ENCODE measurements around the gene OR1F1.

The OR1F1 gene

DNA sequence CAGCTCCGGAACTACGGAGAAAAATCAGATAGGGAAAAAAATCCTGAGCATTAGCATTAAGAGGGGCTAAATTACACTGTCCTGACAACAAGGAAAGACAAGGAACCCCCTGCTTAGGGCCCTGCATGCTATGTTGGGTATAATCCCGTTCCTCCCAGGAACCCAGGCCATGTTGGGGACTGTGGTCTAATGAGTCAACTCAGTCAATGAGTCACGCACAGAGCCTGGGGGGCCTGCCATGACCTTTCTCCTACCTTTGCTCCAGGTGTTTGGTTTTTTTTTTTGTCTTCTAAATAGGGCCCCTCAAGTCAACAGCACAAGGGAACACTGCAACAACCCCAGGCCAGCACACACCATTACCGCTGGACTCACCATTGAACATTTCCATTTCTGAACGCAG, 55.9 kb downstream of the OR1F1 start:
- DNase-seq (ENCODE audit: low spot score) (no peak), ATAC-seq (ENCODE audit: low read depth) (peak; percentile 57; the same call in 1 of the 3 replicates)
- TF ChIP-seq, protein P1, sequence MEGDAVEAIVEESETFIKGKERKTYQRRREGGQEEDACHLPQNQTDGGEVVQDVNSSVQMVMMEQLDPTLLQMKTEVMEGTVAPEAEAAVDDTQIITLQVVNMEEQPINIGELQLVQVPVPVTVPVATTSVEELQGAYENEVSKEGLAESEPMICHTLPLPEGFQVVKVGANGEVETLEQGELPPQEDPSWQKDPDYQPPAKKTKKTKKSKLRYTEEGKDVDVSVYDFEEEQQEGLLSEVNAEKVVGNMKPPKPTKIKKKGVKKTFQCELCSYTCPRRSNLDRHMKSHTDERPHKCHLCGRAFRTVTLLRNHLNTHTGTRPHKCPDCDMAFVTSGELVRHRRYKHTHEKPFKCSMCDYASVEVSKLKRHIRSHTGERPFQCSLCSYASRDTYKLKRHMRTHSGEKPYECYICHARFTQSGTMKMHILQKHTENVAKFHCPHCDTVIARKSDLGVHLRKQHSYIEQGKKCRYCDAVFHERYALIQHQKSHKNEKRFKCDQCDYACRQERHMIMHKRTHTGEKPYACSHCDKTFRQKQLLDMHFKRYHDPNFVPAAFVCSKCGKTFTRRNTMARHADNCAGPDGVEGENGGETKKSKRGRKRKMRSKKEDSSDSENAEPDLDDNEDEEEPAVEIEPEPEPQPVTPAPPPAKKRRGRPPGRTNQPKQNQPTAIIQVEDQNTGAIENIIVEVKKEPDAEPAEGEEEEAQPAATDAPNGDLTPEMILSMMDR (IDR thresholded peaks at IDR 0.05; ENCODE audit: poor library complexity, severe bottlenecking), result no peak
- no peaks in the 10 kb centered on the region for H3K36me3 ChIP-seq (ENCODE audit: low read depth)
- no peaks in the 10 kb centered on the region for H3K9me3 ChIP-seq (ENCODE audit: severe bottlenecking)
- no peak overlapping the region for H3K4me3 ChIP-seq (ENCODE audit: severe bottlenecking)
- H3K27ac ChIP-seq (ENCODE audit: poor library complexity, severe bottlenecking), result no peak overlapping the region
- no peaks in the 10 kb centered on the region for H3K4me1 ChIP-seq (ENCODE audit: insufficient read depth, poor library complexity, severe bottlenecking)
- no peaks in the 10 kb centered on the region for H3K27me3 ChIP-seq (ENCODE audit: insufficient read depth, poor library complexity, severe bottlenecking)

DNA sequence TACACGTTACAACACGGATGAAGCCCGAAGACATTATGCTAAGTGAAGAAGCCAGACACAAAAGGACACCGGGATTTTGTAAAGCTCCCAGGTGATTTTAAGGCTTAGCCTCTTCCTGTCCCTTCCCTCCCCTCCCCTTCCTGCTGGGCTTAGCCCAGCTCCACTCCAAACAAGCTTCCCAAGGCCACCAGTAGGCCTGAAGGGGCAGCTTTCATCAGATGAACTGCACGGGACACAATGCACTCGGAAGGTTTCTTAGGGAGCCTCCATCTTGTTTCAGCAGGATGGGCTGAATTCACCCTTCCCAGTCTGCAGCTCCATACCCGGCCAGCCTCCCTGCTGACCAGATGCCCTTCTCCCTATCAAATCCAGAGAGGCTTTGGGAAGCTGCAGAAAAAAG, 58.0 kb downstream of the OR1F1 start:
- ATAC-seq (ENCODE audit: low read depth) (no peak), DNase-seq (ENCODE audit: low spot score) (no peak)
- Histone ChIP-seq H3K36me3 (ENCODE audit: low read depth) (no peaks in the 10 kb centered on the region), H3K9me3 (ENCODE audit: severe bottlenecking) (no peaks in the 10 kb centered on the region), H3K27ac (ENCODE audit: poor library complexity, severe bottlenecking) (no peak overlapping the region), H3K4me1 (ENCODE audit: insufficient read depth, poor library complexity, severe bottlenecking) (no peaks in the 10 kb centered on the region), H3K27me3 (ENCODE audit: insufficient read depth, poor library complexity, severe bottlenecking) (no peaks in the 10 kb centered on the region), H3K4me3 (ENCODE audit: severe bottlenecking) (no peak overlapping the region)
- TF ChIP-seq, protein P1 (IDR thresholded peaks at IDR 0.05; ENCODE audit: poor library complexity, severe bottlenecking), result no peak

DNA sequence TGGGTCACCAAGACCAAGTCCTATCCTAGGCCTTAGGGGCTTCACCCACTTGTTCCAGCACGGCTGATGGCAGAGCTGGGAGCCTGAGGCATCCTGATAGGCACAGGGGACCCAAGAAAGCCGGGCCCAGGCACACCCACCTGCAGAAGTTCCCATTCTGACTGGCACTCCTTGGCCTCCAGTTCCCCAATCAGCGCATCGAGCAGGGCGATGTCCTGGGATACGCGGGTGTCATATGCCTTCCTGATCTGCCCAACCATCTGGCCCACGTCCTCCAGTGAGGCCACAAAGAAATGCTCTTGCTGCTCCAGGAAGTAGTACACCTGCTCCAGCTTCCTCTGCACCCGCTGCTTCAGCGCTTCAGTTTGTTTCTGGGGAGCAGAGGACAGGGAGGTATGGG, 58.9 kb downstream of the OR1F1 start:
- Histone ChIP-seq H3K4me1 (ENCODE audit: insufficient read depth, poor library complexity, severe bottlenecking) (no peaks in the 10 kb centered on the region), H3K9me3 (ENCODE audit: severe bottlenecking) (no peaks in the 10 kb centered on the region), H3K27me3 (ENCODE audit: insufficient read depth, poor library complexity, severe bottlenecking) (no peaks in the 10 kb centered on the region), H3K36me3 (ENCODE audit: low read depth) (no peaks in the 10 kb centered on the region), H3K27ac (ENCODE audit: poor library complexity, severe bottlenecking) (no peak overlapping the region), H3K4me3 (ENCODE audit: severe bottlenecking) (no peak overlapping the region)
- ATAC-seq (ENCODE audit: low read depth) (no peak), DNase-seq (ENCODE audit: low spot score) (no peak)
- TF ChIP-seq, protein P1 (IDR thresholded peaks at IDR 0.05; ENCODE audit: poor library complexity, severe bottlenecking), result no peak

GRCh38 chr16:3248596-3248995, 60.6 kb downstream of the OR1F1 start:
- H3K27me3 ChIP-seq (ENCODE audit: insufficient read depth, poor library complexity, severe bottlenecking), result no peaks in the 10 kb centered on the region
- no peaks in the 10 kb centered on the region for H3K36me3 ChIP-seq (ENCODE audit: low read depth)
- no peaks in the 10 kb centered on the region for H3K9me3 ChIP-seq (ENCODE audit: severe bottlenecking)
- no peak for DNase-seq (ENCODE audit: low spot score)
- TF ChIP-seq, protein P1 (IDR thresholded peaks at IDR 0.05; ENCODE audit: poor library complexity, severe bottlenecking), result no peak
- H3K4me1 ChIP-seq (ENCODE audit: insufficient read depth, poor library complexity, severe bottlenecking), result no peaks in the 10 kb centered on the region
- ATAC-seq (ENCODE audit: low read depth), result no peak
- H3K4me3 ChIP-seq (ENCODE audit: severe bottlenecking), result no peak overlapping the region
- H3K27ac ChIP-seq (ENCODE audit: poor library complexity, severe bottlenecking), result no peak overlapping the region

DNA sequence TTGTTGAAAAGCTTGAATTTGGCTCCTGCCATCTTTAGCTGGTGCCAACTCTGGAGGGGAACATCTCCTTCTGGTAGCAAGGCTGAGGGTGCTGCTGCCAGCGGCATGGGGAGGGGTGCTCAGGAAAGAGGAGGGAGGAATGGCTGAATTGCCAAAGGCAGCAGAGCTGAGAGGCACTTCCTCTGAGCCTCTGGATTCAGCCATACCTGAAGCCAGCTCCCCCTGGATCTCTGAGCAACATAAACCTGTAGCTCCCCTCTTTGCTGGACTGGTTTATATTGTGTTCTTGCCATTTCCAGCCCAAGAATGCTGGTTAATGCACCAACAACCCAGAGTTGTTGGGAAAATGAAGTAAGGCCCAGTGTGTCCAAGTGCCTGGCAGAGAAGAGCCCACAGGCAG, 61.0 kb downstream of the OR1F1 start:
- ATAC-seq (ENCODE audit: low read depth) (no peak), DNase-seq (ENCODE audit: low spot score) (no peak)
- Histone ChIP-seq H3K9me3 (ENCODE audit: severe bottlenecking) (no peaks in the 10 kb centered on the region), H3K36me3 (ENCODE audit: low read depth) (no peaks in the 10 kb centered on the region), H3K27ac (ENCODE audit: poor library complexity, severe bottlenecking) (no peak overlapping the region), H3K27me3 (ENCODE audit: insufficient read depth, poor library complexity, severe bottlenecking) (no peaks in the 10 kb centered on the region), H3K4me1 (ENCODE audit: insufficient read depth, poor library complexity, severe bottlenecking) (no peaks in the 10 kb centered on the region), H3K4me3 (ENCODE audit: severe bottlenecking) (no peak overlapping the region)
- TF ChIP-seq, protein P1 (IDR thresholded peaks at IDR 0.05; ENCODE audit: poor library complexity, severe bottlenecking), result no peak
